Measurements from ENCODE around the gene AFTPH.

Gene AFTPH

GRCh38 chr2:64625299-64626145 is 101.4 kb downstream of the AFTPH start:
- no peak for TF ChIP-seq CTCF (IDR thresholded peaks at IDR 0.05; ENCODE audit: borderline replicate concordance, control extremely low read depth, extremely low read depth, insufficient read depth, missing control alignments)
- in situ Hi-C loops (cut with MboI; ENCODE audit: low sequenced_read_pairs, unreplicated experiment): no loop called here
- DNase-seq (ENCODE audit: low spot score): no peak

- no peak for TF ChIP-seq CTCF (IDR thresholded peaks at IDR 0.05; ENCODE audit: borderline replicate concordance, control extremely low read depth, extremely low read depth, insufficient read depth, missing control alignments)
- in situ Hi-C loops (cut with MboI; ENCODE audit: low sequenced_read_pairs, unreplicated experiment): no loop called here
- no peak for DNase-seq (ENCODE audit: low spot score)
These were observed 102.2 kb downstream of the AFTPH start for GRCh38 chr2:64626146-64626809.

GRCh38 chr2:64626963-64627760 is 103.0 kb downstream of the AFTPH start:
- DNase-seq (ENCODE audit: low spot score): no peak
- no peak for TF ChIP-seq CTCF (IDR thresholded peaks at IDR 0.05; ENCODE audit: borderline replicate concordance, control extremely low read depth, extremely low read depth, insufficient read depth, missing control alignments)
- in situ Hi-C loops (cut with MboI; ENCODE audit: low sequenced_read_pairs, unreplicated experiment): no loop called here

GRCh38 chr2:64627860-64628841 is 104.0 kb downstream of the AFTPH start:
- no peak for DNase-seq (ENCODE audit: low spot score)
- in situ Hi-C loops (cut with MboI; ENCODE audit: low sequenced_read_pairs, unreplicated experiment): no loop called here
- TF ChIP-seq CTCF (IDR thresholded peaks at IDR 0.05; ENCODE audit: borderline replicate concordance, control extremely low read depth, extremely low read depth, insufficient read depth, missing control alignments): no peak

- in situ Hi-C loops (cut with MboI; ENCODE audit: low sequenced_read_pairs, unreplicated experiment): no loop called here
- DNase-seq (ENCODE audit: low spot score): no peak
- TF ChIP-seq CTCF (IDR thresholded peaks at IDR 0.05; ENCODE audit: borderline replicate concordance, control extremely low read depth, extremely low read depth, insufficient read depth, missing control alignments): no peak
These were observed 105.2 kb downstream of the AFTPH start for GRCh38 chr2:64629329-64629781.
